NCI-H187 (cell line): ENCODE data around the gene DNAI4.
"Not testable (repeated sequence)": the region's sequence is repeated elsewhere in the genome, so short reads cannot be mapped to it uniquely, and the experiment has no call there.

Experiments
- DNase-seq, 2 experiments: peaks; one replicate each; lab custom pipeline; 2025; lab: John Stamatoyannopoulos, UW

The DNAI4 gene

DNA sequence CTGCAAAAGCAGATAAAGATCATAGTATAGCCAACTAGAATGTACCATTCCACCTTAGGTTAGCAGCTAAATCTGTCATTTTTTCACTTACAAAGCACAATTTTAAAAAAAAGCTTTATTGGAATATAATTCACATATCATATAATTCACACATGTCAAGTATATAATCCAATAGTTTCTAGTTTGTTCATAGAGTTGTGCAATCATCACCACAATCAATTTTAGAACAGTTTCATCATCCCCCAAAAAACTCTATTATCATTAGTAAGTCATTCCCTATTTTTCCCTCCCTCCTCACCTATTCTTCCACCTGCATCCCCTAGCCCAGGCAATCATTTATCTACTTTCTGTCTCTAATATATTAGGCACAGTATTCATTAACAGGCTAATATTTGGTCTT, 91.5 kb downstream of the DNAI4 start:
- DNase-seq = no peak

DNA sequence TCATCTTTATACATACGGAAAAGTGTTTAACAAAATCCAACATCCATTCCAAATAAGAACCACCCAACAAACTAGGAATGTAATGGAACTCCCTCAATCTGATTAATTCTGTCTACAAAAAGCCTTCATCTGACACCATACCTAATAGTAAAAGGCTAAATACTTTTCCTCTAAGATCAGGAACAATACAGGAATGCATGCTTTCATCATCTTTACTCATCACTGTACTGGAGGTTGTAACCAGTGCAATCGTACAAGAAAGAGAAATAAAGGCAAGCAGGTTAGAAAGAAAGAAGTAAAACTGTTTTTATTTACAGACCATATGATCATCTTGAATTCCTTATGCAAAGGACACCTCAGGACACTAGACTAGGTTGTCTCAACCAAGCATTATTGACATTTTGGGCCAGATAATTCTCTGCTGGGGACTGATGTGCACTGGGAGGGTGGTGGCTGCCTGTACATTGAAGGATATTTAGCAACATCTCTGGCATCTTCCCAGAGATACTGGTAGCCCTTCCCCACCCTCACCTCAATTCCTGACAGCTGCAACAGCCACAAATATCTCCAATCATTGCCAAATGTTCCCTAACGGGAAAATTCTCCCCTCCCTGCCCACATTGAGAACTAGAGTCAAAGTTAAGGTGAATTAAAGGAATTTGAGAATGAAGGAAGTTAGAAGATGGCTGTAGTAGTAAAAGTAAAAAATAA, 93.0 kb downstream of the DNAI4 start:
- no peak for DNase-seq

DNA sequence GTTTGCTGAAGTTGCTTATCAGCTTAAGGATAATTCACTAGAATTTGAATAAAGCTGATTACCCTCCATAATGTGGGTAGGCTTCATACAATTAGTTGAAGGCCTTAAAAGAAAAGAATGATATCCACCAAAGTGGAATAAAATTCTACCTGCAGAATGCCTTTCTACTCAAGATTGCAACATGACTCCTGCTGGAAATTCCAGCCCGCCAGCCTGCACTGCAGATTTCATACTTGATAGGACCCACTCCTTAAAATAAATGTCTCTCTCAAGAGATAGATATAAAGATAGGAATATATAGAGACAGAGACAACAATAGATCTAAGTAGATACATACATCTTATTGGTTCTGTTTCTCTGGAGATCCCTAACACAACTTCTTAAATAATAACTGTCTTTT, 99.9 kb downstream of the DNAI4 start:
- DNase-seq = no peak

DNA sequence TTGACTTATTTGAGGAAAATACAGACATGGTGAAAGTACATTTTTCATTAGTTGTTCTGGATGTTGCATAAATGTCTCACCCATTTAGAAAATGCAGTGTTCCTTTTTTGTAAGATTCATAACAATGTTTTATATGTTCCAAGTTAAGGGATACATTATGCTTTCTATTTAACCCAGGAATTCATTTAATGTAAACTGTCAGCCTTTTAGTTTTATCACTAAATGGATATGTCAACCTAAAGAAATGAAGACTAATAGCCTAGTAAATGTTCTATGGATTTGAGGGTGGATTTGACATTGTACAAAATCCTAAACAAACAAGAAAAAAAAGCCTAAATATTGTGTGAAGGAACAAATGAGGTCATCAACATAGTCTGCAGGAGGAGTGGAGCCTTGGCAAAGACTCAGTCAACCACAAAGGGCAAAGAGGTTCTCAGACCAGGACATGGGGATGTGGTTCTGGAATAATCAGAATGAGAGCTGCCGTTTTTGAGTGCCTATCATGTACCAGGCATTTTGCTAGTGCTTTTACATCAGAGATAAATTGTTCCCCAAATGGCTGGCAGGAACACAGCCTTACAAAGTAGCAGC, 114.8 kb downstream of the DNAI4 start:
- no peak for DNase-seq

DNA sequence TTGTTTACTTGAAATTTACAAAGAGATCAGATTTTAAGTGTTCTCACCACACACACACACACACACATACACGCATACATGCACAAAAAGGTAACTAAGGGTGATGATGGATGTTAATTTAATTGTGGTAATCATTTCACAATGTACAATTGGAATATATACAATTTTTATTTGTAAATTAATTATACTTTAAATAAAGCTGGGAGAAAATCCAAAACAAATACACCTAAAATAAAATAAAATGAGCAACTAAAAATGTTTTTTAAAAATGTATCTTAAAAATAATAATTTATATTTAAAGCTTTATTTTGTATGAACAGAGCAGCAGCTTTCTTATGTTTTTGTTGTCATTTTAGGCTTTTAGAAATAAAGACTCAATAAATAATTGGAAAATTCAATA, 115.4 kb downstream of the DNAI4 start:
- DNase-seq = no peak

DNA sequence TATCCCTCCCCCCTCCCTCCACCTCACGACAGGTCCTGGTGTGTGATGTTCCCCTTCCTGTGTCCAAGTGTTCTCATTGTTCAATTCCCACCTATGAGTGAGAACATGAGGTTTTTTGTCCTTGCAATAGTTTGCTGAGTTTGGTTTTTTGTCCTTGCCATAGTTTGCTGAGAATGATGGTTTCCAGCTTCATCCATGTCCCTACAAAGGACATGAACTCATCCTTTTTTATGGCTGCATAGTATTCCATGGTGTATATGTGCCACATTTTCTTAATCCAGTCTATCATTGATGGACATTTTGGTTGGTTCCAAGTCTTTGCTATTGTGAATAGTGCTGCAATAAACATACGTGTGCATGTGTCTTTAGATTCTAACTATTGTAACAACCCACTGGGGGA, 128.8 kb downstream of the DNAI4 start:
- not testable (repeated sequence) for DNase-seq

DNA sequence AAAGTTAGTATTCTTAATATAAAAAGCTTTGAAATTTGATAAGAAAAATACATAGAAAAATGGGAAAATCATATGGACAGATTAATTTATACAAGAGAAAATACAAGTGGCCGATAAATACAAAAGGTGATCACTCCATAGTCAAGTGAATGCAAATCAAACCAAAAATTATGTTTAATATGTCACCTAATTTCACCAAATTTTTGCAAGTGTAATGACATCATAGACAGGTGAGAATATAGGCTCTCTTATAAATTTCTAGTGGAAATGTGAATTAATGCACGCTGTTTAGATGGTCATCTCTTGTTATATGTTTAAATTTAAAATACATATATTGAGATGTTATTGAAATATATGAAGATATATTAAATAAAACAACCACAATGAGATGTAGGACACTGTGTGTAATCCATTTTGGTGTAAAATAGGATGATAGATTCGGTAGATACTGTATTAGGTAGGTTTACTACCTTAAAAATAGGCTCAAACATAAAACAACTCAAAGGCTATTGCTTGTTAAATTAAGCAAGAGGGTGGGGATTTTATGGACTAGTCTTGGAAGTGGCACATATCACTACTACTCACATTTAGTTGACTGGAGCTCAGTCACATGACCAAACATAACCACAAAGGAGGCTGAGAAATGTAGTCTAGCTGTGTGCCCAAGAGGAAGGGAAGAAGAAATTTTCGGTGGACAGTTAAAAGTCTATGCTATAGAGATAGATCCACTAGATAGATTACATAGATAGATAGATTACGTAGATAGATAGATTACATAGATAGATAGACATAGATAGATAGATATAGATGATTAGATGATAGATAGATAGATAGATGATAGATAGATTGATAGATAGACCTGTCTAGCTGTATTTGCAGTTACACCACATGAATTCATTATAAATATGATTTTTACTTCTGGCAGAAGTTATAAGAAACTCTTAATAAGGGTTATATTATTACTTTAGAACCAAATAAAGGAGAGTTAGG, 132.7 kb downstream of the DNAI4 start:
- no peak for DNase-seq

DNA sequence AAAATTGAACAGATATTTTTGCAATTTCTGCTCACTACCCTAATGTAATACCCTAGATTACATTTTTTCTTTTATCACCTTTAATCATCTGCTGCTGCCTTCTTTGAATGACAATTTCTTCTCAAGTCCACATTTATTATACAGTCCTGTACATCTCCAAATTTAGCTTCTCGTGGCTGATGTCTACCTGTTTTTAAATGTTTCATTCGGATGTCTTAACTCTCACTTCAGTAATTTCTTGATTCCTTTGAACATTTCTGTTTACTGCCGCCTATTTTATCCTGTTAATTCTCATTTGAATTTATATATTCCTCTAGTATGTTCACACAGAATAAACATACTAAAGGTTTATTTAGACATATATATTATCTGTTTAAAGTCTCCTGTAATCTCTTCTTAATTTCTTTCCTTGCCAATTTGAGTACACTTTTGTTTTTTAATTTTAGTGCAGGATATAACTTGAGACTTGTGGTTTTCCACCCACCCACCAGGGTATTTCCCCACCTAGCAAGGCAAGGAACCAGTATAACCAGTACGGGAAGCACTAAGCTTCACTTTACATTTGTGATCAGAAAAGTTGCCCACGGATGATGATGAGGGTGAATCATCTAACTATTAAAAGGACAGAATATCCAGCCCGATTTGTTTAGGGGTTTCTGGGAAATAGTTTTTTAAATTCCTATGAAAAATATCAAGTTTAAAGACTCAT, 136.3 kb downstream of the DNAI4 start:
- no peak for DNase-seq

DNA sequence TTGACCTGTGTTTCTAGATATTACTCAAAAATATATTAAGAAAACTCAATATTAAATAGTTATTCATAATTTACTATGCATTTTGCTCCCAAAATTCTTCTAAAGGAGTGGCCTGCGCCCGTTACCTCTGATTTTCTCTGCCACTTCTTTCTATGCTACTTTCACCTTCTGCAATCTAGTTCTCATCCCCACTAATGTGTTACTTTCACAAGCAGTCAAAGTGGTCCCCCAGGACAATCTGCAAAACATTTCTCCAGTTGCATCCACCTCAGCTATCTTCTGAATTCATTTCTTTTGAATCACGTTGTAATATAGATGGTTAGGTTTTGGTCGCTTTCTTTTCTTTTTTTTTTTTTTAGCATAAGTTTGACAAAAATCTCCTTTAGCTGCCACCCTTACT, 137.0 kb downstream of the DNAI4 start:
- DNase-seq = no peak

DNA sequence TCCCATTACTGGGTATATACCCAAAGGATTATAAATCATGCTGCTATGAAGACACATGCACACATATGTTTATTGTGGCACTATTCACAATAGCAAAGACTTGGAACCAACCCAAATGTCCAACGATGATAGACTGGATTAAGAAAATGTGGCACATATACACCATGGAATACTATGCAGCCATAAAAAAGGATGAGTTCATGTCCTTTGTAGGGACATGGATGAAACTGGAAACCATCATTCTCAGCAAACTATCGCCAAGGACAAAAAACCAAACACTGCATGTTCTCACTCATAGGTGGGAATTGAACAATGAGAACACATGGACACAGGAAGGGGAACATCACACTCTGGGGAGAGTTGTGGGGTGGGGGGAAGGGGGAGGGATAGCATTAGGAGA, 138.9 kb downstream of the DNAI4 start:
- DNase-seq = not testable (repeated sequence)

DNA sequence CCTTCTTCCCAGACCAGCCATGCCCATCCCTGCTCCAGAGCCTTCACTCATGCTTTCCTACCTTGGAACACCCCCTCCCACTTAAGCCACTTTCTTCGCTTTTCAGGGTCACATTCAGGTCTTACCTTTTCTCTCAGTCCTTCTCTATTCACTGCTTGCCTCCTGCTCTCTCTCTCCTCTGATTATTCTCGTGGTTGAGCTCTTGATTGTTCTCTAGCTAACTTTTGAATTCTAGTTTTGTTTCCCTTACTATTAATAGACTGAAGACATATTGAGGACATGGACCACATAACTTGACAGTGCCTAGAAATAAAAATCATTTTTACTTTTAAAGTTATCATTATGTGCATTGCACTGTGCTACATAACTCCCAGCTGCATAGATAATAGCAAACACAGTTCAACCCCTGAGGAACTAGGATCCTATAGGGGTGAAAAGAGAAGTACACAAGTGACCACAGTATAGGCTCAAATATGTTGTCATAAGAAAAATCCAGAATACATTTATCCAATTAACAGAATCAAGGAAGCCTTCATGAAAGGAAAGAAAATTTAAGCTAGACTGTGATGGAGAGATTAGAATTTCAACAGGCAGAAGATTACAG, 145.1 kb downstream of the DNAI4 start:
- no peak for DNase-seq

DNA sequence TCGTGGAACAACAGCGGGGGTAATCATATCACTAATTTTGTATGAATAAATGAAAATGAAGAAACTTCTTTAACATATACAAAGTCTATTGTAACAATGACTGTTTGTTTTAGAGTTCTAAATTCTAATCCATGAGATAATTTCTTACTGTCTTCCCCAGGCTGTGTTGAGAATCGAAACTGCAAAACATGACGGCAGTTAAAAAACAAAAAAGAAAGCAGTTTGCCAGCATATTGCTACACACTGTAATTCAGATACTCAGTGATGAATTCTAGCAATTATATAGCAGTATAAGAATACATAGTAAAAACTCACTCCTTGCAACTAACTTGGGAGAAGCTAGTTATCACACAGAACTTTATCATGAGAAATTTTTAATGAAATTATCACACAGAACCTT, 145.7 kb downstream of the DNAI4 start:
- no peak for DNase-seq

DNA sequence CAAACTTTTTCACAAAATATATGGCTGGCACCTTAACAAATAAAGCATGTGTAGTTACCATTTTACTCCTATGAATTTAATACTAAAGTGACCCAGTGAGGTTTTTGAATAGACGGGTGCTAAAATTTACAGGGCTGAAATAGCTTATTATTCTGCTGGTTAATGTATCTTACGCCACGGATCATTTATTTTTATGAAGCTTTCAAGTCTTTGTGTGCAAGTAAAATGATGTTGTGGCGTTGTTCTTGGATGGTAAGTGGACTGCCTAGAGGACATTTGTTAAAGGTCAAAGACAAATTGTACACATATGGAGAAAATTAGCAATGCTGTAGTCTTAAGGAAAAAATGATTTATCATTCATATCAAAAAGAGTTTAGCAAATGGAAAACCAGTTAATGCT, 146.4 kb downstream of the DNAI4 start:
- DNase-seq = peak; percentile 47 to 76

DNA sequence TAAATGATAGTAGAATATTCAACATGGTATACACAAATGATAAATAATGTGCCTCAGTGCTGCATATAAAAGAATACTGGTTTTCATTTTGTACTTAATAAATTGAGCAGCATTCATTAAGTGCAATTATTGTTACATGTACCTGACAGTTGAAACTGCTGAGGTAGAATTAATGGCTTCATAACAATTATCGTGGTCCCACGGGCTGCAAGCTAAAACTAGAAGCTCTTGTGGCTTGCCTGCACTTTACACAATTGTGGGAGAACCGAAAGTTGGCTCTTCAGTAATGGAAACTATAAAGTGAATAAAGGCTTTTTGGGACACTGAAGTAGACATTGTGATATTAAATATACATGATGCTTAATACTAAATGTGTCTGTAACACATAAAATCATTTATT, 146.8 kb downstream of the DNAI4 start:
- DNase-seq = peak in 1 of 2 experiments; percentile 41

DNA sequence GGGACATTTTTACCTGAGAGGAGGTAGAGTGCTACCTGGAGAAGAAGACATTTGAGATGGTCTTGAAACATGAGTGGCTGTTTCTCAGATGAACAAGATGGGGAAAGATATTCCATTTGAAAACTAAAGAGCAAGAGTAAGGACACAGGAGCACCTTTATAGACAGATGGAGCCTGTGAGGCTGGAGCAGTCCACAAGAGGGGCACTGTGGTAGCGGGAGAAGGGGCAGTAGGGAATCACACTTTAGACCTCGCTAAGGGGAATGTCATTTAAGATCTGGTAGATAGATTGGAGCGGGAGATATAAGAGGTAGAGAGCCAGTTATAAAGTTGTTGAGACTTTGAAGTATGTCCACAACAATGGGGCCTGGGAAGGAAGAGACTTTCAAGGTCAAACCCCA, 149.0 kb downstream of the DNAI4 start:
- DNase-seq = no peak

DNA sequence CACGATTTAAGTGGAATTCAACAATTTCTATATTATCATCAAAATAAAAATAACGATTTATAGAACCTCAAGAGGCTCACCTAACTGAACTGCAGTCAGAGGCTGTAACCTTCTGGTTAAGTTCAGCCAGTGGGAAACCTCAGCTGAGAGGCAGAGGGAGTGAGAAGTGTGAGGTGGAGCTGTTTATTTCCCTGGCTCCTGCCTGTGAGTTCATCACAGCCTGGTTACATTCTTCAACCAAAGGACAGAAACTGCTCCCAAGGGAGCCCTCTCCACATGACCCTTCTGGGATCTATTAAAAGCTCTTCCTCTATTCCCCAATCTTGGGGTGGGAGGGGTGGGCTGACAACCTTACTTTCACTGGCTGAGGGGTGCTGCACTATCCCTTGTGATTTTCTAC, 150.2 kb downstream of the DNAI4 start:
- DNase-seq = peak; percentile 18 to 29

DNA sequence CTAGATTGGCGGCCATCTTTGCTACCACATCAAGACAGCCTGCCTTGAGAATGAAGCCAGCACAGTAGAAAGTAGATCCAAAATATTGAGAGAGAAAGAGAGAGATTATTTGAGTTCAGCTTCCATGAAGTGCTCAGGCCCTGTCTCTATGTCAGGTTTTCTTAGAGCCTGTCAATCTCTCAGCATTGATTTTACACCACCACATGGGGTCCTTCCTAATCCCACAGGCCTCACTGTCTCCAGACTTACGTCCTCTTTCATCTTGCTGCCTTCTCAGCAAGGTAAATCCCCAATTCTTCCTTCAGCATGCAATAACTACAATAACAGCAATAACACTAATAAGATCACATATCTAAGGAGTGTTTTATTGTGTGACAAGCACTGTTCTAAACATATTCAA, 151.4 kb downstream of the DNAI4 start:
- DNase-seq = no peak

DNA sequence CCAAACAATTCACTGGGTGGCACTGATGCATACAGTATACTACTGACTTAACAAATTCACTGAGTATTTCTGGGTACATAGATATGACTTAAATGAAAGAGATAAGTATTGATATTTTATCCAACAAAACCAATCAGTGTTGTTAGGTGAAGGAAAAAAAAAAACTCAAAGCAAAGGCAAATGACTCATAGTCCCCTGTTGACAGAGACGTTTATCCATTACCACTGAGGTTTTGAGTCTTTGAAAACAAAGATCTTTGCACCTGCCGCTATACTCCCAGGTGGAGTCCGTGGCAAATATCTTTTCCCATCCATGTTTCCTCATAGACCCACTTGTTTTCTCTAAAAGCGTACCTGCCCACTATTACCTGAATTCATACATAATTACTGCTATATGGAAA, 154.0 kb downstream of the DNAI4 start:
- DNase-seq = peak in 1 of 2 experiments; percentile 18

DNA sequence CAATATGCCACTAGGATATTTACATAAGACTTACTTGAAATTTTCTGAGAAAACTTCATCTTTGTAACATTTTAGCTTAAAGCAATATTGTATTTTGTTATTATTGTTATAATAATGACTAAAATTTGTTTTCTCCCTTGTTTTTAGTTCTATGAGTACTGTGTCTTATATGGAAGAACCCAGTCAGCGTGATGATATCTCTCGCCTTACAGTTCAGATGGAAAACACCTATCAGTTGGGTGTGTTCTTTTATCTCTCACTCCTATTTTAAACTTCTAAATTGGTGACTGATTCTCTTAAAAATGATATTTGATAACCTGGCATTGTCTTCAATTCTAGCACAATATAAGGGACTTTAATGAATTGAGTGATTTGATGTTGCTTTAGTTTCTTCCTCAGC, 154.4 kb downstream of the DNAI4 start:
- DNase-seq = no peak

DNA sequence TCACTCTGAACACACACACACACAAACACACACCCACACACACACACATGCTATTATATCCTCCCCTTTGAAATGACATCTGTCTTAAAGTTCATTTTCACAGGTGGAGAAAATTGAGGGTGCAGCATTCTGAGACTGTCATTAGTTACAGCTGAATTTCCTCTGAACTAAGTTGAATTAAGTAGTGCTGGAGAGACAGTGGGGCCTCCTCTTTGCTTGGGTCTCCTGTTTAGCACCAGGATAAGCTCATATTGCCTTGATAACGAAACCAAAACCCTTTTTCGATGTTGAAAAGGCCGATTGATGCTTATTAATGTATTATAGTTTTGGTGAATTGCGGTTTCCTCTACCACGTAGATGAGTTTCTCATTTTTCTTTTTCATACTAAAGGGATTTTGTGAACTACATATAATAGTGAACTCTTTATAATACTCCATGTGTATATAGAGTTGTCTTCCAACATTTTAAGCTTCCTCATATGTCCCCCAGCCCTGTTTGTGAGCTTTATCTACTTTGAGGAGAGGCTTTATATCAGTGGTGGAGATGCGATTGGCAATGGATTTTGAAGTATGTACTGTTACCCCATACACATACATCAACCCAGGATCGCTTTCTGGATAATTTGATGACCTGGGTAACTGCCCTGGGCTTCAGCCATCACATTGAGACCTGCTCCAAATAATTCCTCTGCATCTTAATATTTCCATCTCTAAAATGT, 155.0 kb downstream of the DNAI4 start:
- DNase-seq = peak in 1 of 2 experiments; percentile 56

DNA sequence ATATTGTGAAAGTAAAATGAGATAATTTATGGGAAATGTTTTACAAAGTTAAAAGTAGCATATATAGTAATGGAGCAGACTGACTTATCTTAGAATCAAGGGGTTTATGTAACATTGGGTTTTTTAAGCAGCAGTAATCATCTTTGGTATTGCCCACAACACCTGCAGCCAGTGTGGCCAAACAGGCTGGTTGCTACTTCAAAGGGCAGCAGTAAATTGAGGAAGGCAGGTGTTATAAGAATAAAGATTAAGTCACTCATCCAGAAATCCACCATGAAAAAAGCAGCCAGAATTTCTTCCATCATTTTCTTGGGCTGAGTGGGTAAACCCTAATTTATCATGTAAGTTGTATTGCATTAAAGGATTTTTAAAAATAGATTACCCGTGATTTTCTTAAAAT, 155.7 kb downstream of the DNAI4 start:
- DNase-seq = peak in 1 of 2 experiments; percentile 10
